HCEC 1CT (cell line): ENCODE results near the gene MLIP.
A peak's percentile ranks its signal among the peaks of the same experiment; 100 is the strongest.

Experiments
- DNase-seq: peaks from one replicate; pipeline ENCODE4 v3.0.0-alpha.2; 2017

The MLIP gene

GRCh38 chr6:54289426-54289825, 178.2 kb downstream of the MLIP start:
- DNase-seq: no peak

DNA sequence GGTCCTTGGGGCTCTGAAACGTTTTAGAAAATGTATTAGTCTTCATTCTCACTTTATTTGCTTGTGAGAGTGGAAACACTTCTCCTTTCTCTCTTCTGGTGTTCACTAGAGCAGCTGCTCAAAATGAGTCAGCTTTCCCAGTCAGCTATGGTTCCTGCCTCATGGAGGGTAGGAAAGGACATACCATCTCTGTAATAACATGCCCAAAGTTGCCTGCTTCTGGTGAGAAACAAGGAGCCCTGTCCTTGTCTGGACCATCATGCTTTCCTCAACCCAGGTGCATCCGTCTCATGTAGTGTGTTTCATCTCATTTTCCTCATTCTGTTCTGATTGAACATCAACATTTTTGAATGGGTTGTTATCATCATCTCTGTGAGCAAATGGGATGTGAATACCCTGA, 179.9 kb downstream of the MLIP start:
- peak; percentile 70 for DNase-seq

- DNase-seq: peak; percentile 82
These were observed 180.5 kb downstream of the MLIP start for GRCh38 chr6:54291738-54292137.

GRCh38 chr6:54294965-54295532, 183.8 kb downstream of the MLIP start:
- no peak for DNase-seq

DNA sequence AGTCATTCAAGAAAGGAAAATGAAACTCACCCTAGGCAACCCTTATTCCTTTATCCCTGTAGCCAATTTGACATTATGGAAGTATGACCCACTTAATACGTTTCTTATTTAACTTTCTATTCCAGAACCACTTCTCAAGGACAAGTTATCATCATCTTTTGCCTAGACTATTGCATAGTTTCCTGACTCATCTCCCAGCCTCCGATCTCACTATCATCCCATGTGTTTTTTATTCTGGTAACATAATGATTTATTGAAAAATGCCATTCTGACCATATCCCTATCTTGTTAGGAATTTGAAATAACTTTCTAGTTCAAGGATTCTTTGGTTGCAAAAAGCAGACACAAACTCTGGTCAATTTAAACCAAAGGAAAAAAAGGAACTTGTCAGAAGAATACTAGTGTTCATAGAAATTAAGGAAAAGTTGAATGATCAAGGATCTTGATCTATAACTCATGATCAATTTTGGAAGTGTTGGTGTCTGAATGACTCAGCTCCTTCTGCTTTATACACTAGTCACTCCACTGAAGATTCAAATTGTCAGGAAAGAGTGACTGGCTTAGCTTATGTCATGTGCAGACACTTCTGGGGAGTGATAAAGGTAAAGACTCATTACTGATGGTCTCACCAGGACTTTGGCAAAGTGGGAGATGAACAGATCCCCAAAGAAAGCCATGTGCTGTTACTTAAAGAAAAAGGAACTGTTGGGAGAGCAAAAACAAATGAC, 188.5 kb downstream of the MLIP start:
- peak; percentile 21 for DNase-seq

- DNase-seq: no peak
These were observed 190.5 kb downstream of the MLIP start for GRCh38 chr6:54301770-54302169.

DNA sequence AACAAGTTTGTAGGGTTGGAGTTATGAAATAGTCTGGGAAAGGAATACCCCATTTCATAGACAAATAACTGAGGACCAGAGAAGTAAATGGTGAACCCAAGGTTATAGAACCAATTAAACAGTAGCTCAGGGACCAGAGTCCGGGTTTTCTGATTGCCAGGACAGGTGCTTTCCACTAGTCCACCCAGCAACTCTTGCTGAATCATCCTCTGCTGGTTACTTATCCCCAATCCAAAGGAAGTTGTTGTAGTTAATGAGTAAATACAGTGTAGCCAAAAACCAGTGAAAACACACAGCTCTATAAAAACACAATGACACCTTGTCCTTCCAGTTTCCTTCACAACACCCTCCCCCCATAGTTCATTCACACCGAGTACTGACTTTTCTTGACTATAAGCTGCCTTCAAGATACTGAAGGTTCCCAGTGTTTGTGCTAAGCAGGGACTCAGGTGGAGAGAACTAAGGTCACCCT, 196.2 kb downstream of the MLIP start:
- DNase-seq: no peak

DNA sequence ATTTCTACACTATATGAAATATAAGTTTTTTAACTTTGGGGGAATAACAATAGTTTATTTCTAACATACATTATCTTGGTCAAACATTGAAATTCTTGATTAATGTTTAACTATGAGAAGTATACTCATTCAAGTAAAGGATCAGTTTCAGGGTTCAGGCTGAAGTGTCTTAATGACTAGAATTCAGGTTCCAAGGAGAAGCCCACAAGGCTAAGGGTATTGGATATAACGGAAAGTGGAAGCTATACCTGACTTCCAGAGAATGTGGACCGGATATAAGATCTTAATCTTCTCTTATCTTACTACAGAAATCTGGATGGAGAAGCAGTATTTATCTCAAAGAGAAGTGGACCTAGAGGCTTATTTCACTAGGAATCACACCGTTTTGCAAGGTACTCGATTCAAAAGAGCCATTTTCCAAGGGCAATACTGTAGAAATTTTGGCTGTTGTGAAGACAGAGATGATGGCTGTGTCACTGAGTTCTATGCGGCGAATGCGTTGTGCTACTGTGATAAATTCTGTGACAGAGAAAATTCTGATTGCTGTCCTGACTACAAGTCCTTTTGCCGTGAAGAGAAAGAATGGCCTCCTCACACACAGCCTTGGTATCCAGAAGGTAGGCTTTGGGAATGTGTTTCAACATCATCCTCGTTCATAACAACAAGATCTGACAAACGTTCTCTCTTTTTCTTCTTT, 197.2 kb downstream of the MLIP start, which contains the start of gene TINAG:
Gene TINAG (plus strand): TSS at position 153 of the 697 bp plus-strand sequence. CDS start 110 bp downstream, at position 263.
- DNase-seq: no peak

DNA sequence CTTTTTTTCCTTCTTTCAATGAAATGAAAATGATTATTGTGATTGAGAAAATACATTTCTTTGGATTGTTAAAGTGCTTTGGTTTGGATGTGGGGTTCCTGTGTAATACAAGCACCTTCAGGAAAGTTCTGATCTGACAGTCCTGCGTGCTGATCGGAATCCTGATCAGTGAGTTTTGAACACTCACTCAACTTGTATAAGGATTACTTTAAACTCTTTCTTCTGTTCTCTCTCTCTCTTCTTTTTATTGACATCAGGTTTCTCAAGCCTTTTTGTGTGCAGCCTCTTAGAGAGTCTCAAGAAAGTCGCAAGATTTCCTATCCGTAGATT, 197.7 kb downstream of the MLIP start:
- DNase-seq: no peak

DNA sequence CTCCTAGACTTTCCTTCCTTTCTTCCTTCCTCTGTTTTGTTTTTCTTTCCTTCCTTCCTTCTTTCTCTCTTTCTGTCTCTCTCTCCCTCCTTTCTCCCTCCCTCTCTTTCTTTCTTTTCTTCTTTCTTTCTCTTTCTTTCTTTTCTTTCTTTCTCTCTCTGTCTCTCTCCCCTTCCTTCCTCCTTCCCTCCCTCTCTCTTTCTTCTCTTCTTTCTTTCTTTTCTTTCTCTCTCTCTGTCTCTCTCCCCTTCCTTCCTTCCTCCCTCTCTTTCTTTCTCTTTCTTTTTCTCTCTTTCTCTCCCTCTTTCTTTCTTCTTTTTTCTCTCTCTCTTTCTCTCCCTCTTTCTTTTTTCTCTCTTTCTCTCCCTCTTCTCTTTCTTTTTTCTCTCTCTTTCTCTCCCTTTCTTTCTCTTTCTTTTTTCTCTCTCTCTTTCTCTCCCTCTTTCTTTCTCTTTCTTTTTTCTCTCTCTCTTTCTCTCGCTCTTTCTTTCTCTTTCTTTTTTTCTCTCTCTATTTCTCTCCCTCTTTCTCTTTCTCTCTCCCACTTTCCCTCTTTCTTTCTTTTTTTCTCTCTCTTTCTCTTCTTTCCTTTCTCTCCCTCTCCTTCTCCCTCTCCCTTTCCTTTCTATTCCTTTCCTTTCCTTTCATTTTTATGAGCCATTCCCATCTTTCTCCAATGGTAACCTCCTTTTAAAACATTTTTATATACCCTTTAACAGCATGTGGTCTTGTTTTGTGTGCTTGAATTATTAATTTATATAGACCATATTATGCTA, 199.3 kb downstream of the MLIP start:
- DNase-seq: no peak

GRCh38 chr6:54315656-54316055, 204.4 kb downstream of the MLIP start:
- DNase-seq: no peak
